Activated naive CD8-positive, alpha-beta T cell (primary cell): ENCODE results near the gene ACRBP.

Source experiments
- H3K27ac Mint-ChIP-seq: one replicate; pipeline ENCODE4 v1.8.0; 2021; ENCODE audit warnings: mixed read lengths
- H3K27me3 Mint-ChIP-seq: one replicate; pipeline ENCODE4 v1.8.0; 2021; ENCODE audit warnings: mixed read lengths
- H3K36me3 Mint-ChIP-seq: one replicate; pipeline ENCODE4 v1.8.0; 2021; ENCODE audit warnings: mixed read lengths
- H3K4me1 Mint-ChIP-seq: one replicate; pipeline ENCODE4 v1.8.0; 2021; ENCODE audit warnings: low read depth, mixed read lengths
- H3K4me3 Mint-ChIP-seq: one replicate; pipeline ENCODE4 v1.8.0; 2021; ENCODE audit warnings: mild to moderate bottlenecking, mixed read lengths
- H3K9me3 Mint-ChIP-seq: one replicate; pipeline ENCODE4 v1.8.0; 2021; ENCODE audit warnings: low read depth, mixed read lengths

Gene ACRBP

DNA sequence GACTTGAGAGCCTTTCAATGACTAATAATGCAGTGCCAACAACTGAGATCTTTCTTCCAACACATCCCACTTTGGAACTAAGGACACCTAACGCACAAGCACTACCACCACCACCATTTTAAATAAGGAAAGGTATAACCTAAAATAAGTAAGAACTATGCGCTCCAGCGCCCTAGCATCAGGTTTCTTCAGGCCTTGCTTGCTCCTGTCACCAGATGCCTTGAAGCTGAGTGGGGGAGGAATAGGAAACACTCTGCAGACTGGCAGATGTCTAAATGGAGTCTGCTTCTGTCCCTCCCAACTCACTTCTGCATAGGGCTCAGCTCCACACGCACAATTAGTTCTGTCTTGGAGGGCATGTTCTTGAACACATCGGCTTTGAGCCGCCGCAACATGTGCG, 55.1 kb downstream of the ACRBP start:
- Mint-ChIP-seq H3K36me3 (peaks cover 4% of the 10 kb centered on the region), H3K9me3 (no peaks in the 10 kb centered on the region), H3K4me1 (peaks cover 11% of the 10 kb centered on the region), H3K27ac (no peak overlapping the region), H3K4me3 (no peak overlapping the region), H3K27me3 (no peaks in the 10 kb centered on the region)
